RWPE2 (cell line): ENCODE measurements around the gene TRPV4.

ENCODE experiments used
- ATAC-seq: fragments of 200-7000 bp; cut with Tn5 transposase; 3 replicates; pipeline ENCODE4 v1.9.1; 2021; ENCODE audit warnings: low read depth
- DNase-seq: peaks from one replicate; pipeline ENCODE4 v3.0.0-alpha.2; 2020; ENCODE audit warnings: low spot score
- H3K27ac ChIP-seq: fragments of 450-650 bp; 2 replicates; pipeline ENCODE4 v1.5.1; 2017; ENCODE audit warnings: mild to moderate bottlenecking; ENCODE audit not compliant: poor library complexity, severe bottlenecking
- H3K27me3 ChIP-seq: fragments of 250-450 bp; sonication (Bioruptor Pico); 2 replicates; pipeline ENCODE4 v1.5.1; 2021; ENCODE audit warnings: mild to moderate bottlenecking, moderate library complexity; ENCODE audit not compliant: insufficient read depth, poor library complexity, severe bottlenecking
- H3K36me3 ChIP-seq: fragments of 250-450 bp; sonication (Bioruptor Pico); 2 replicates; pipeline ENCODE4 v1.5.1; 2020; ENCODE audit warnings: low read depth, mild to moderate bottlenecking, moderate library complexity
- H3K4me1 ChIP-seq: fragments of 250-450 bp; sonication (Bioruptor Pico); 2 replicates; pipeline ENCODE4 v1.5.1; 2021; ENCODE audit warnings: mild to moderate bottlenecking, moderate library complexity; ENCODE audit not compliant: insufficient read depth, poor library complexity, severe bottlenecking
- H3K4me3 ChIP-seq: fragments of 250-450 bp; sonication (Bioruptor Pico); 2 replicates; pipeline ENCODE4 v1.5.1; 2021; ENCODE audit warnings: mild to moderate bottlenecking, moderate library complexity; ENCODE audit not compliant: severe bottlenecking
- H3K9me3 ChIP-seq: fragments of 250-450 bp; sonication (Bioruptor Pico); 2 replicates; pipeline ENCODE4 v1.5.1; 2021; ENCODE audit warnings: mild to moderate bottlenecking, moderate library complexity; ENCODE audit not compliant: severe bottlenecking
- TF ChIP-seq, protein P1 (sequence below): fragments of 450-650 bp; IDR thresholded peaks from one replicate; pipeline ENCODE4 v1.5.1; 2017; ENCODE audit warnings: mild to moderate bottlenecking, moderate library complexity; ENCODE audit not compliant: poor library complexity, severe bottlenecking

The TRPV4 gene

GRCh38 chr12:109832541-109833306 lies 474 bp downstream of the TRPV4 start:
- H3K9me3 ChIP-seq, result no peaks in the 10 kb centered on the region
- no peak for DNase-seq
- no peak for ATAC-seq
- TF ChIP-seq, protein P1, sequence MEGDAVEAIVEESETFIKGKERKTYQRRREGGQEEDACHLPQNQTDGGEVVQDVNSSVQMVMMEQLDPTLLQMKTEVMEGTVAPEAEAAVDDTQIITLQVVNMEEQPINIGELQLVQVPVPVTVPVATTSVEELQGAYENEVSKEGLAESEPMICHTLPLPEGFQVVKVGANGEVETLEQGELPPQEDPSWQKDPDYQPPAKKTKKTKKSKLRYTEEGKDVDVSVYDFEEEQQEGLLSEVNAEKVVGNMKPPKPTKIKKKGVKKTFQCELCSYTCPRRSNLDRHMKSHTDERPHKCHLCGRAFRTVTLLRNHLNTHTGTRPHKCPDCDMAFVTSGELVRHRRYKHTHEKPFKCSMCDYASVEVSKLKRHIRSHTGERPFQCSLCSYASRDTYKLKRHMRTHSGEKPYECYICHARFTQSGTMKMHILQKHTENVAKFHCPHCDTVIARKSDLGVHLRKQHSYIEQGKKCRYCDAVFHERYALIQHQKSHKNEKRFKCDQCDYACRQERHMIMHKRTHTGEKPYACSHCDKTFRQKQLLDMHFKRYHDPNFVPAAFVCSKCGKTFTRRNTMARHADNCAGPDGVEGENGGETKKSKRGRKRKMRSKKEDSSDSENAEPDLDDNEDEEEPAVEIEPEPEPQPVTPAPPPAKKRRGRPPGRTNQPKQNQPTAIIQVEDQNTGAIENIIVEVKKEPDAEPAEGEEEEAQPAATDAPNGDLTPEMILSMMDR, result no peak
- H3K4me3 ChIP-seq, result peak overlapping the region; percentile 39
- H3K4me1 ChIP-seq, result peaks cover 12% of the 10 kb centered on the region
- H3K27ac ChIP-seq, result no peak overlapping the region
- no peaks in the 10 kb centered on the region for H3K27me3 ChIP-seq
- H3K36me3 ChIP-seq, result no peaks in the 10 kb centered on the region

DNA sequence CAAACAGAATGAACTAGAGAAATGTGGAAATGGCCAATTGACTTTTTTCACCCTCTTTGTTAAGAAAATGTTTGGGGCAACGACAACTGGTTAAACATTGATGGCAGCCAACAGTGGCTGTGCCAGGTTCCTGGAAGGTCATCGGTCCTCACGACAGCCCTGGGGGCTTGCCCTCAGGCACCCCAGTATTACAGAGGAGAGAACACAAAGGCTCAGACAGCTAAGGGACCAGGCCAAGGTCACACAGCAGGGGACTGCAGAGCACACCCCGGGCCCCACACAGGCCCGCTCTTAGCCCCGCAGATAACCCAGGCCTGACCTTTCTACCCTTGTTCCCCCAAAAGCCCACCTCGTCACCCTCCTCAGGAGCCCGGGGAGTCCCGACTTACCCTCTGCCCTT lies 1.3 kb downstream of the TRPV4 start:
- peaks cover 4% of the 10 kb centered on the region for H3K4me1 ChIP-seq
- H3K4me3 ChIP-seq, result no peak overlapping the region
- no peak for DNase-seq
- no peaks in the 10 kb centered on the region for H3K36me3 ChIP-seq
- TF ChIP-seq, protein P1, result no peak
- no peaks in the 10 kb centered on the region for H3K9me3 ChIP-seq
- no peak overlapping the region for H3K27ac ChIP-seq
- no peak for ATAC-seq
- no peaks in the 10 kb centered on the region for H3K27me3 ChIP-seq

DNA sequence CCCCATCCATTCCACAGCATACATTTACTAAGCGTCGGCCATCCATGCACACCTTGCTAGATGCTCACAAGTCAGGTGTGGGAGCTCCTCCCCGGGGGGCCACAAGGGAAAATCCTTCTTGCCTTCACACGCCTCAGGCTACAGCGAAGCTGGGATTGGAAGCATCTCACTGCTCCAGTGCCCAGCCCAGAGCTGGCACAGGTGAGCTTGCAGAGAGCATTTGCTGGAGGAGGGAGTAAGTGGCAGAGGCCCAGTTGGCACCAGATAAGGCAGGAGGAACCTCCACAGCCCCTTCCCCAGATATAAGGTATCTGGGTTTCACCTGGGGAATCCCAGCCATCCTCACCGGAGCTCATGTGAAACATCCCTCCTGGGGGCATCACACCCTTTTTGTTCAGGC lies 1.8 kb downstream of the TRPV4 start:
- H3K27ac ChIP-seq, result no peak overlapping the region
- no peaks in the 10 kb centered on the region for H3K27me3 ChIP-seq
- H3K4me1 ChIP-seq, result no peaks in the 10 kb centered on the region
- ATAC-seq (no peak), DNase-seq (no peak)
- H3K9me3 ChIP-seq, result no peaks in the 10 kb centered on the region
- TF ChIP-seq, protein P1, result no peak
- H3K36me3 ChIP-seq, result no peaks in the 10 kb centered on the region
- no peak overlapping the region for H3K4me3 ChIP-seq

GRCh38 chr12:109830718-109831117 lies 2.5 kb downstream of the TRPV4 start:
- ATAC-seq, result no peak; the same call in 2 of the 3 replicates
- Histone ChIP-seq H3K9me3 (no peaks in the 10 kb centered on the region), H3K36me3 (no peaks in the 10 kb centered on the region), H3K27ac (no peak overlapping the region), H3K4me1 (no peaks in the 10 kb centered on the region), H3K27me3 (no peaks in the 10 kb centered on the region), H3K4me3 (no peak overlapping the region)
- TF ChIP-seq, protein P1, result no peak
- no peak for DNase-seq

GRCh38 chr12:109830267-109830666 lies 2.9 kb downstream of the TRPV4 start:
- Histone ChIP-seq H3K9me3 (no peaks in the 10 kb centered on the region), H3K36me3 (no peaks in the 10 kb centered on the region), H3K4me1 (no peaks in the 10 kb centered on the region), H3K27me3 (no peaks in the 10 kb centered on the region), H3K27ac (no peak overlapping the region), H3K4me3 (no peak overlapping the region)
- ATAC-seq, result no peak
- TF ChIP-seq, protein P1, result no peak
- no peak for DNase-seq
